Measurements from ENCODE around the gene DGKB.

GRCh38 chr7:14430926-14431325, 471.6 kb downstream of the DGKB start:
- TF ChIP-seq POLR2A (IDR thresholded peaks at IDR 0.05): no peak
- TF ChIP-seq, protein P1, sequence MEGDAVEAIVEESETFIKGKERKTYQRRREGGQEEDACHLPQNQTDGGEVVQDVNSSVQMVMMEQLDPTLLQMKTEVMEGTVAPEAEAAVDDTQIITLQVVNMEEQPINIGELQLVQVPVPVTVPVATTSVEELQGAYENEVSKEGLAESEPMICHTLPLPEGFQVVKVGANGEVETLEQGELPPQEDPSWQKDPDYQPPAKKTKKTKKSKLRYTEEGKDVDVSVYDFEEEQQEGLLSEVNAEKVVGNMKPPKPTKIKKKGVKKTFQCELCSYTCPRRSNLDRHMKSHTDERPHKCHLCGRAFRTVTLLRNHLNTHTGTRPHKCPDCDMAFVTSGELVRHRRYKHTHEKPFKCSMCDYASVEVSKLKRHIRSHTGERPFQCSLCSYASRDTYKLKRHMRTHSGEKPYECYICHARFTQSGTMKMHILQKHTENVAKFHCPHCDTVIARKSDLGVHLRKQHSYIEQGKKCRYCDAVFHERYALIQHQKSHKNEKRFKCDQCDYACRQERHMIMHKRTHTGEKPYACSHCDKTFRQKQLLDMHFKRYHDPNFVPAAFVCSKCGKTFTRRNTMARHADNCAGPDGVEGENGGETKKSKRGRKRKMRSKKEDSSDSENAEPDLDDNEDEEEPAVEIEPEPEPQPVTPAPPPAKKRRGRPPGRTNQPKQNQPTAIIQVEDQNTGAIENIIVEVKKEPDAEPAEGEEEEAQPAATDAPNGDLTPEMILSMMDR (IDR thresholded peaks at IDR 0.05): no peak

Data from body of pancreas (tissue), 4 donors.